Cortex of kidney (tissue), 1 donor: Measurements from ENCODE around the gene MS4A4A.

Experiments used
- DNase-seq: peaks from one replicate; lab custom pipeline; 2025; lab: John Stamatoyannopoulos, UW

The MS4A4A gene

DNA sequence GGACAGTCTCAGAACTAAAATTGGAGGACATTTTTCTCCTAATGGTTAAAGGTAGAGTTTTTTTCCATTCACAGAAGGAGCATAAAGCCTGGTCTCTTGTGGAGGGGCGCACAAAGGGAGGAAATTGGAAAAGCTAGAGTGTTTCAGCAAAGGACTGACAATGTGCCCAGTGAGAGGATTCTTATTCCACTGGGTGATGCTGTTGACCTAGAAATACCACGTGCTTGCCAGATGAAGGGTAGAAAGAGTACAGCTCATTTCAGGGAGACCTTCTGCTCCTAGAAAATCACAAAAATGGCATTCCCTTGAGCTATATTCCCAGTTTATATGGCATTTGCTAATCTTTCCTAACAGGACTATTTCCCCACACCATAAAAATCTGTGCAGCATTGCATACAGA, 67.7 kb downstream of the MS4A4A start:
- no peak for DNase-seq

DNA sequence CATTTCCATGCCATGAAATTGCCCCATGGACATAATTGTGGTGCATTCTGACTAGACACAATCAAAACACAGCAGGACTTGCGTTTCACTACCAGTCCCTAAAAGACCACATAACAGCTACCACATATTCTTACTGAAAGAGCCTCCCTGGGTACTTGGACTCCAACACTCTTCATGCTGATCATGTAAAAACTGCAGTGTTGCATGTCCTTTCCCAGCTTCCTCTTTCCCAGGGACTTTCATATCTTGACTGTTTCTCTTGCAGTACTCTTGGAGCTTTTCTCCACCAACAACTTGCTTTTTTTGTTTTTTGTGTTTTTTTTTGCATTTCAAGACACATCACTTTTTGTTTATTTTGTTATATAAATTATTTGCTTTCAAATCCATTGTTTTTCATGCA, 69.5 kb downstream of the MS4A4A start:
- DNase-seq = no peak

DNA sequence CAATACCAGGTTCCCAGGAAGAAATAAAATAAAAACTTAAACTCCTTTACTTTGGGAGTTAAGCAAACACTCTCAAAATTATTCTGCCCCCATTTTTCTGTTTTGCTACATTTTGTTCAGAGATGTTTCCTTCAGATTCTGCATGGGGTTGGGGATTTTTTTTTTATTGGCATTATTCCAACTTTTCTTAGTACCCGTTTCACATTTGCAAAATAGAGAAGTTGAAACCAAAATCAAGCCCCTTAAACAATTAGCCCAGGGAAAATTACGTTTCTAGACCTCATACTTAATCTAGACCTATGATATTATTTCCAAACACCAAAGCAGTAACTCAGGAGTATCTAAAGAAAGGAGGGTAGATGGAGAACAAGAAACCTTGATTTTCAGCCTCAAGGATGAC, 77.3 kb downstream of the MS4A4A start:
- DNase-seq = no peak
